Stimulated activated CD8-positive, alpha-beta memory T cell treated with anti-CD3 and anti-CD28 coated beads, Interleukin-7, amount 100 ng/mL, for 48 hours (primary cell): ENCODE results near the gene ELOVL3.

Source experiments
- DNase-seq, 2 donors: peaks; one replicate each; pipeline ENCODE4 v3.0.0-alpha.2; 2020; ENCODE audit warnings: low read depth in 1 of 2; ENCODE audit errors: extremely low read depth in 1 of 2

ELOVL3 gene

GRCh38 chr10:102222797-102223196 is 3.3 kb upstream of the ELOVL3 start:
- DNase-seq = no peak

DNA sequence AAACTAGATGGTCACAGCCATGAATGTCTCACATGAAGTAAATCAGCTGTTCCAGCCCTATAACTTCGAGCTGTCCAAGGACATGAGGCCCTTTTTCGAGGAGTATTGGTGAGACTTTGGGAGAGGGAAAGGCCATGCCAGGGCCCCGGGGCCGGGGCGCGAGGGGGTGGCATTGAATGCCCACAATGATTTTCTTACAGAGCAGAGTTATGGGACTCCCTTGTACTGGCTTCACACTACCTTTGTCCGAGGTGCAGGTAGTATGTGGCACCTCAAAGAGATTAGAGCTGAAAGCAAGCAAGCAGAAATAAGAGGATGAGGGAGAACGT is 407 bp downstream of the ELOVL3 start:
- DNase-seq = no peak

DNA sequence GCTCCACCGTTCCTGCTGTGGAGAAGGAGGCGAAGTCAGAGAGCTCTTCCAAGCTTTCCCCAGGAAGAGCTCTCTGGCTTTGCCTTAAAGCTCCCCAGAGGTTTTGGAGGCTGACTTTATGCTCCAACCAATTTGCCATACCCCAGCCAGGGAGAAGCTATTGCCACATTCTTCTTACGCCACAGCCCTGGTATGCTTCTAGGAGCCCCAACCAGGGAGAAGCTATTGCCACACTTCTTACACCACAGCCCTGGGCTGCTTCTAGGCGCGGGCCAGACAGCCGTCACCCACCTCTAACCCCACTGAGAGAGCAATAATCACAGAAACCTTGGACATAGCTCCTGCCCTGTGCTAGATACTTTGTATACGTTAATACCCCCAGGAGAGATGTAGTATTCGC is 951 bp downstream of the ELOVL3 start:
- DNase-seq = no peak

DNA sequence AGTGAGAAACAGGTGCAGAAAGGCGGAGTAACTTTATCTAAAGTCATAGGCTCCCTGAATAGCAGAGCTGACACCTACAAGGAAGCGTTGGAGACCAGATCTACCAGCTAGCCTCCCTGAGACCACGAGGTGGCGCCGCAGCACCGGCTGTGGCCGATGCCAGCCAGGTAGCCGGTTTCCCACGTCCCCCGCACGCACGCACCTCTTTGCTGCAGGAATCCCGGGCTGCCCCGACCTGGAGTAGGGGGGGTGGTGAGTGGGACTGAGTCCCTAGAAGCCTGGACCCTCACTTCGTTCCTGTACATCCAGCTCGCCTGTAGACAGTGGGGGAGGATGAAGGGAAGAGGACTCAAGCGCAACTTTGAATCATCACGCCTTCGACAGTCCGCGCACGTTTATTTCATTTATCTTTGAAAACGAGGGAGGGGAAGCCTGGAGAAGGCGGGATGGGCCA is 3.7 kb downstream of the ELOVL3 start:
- peak; percentile 62 to 71 for DNase-seq

DNA sequence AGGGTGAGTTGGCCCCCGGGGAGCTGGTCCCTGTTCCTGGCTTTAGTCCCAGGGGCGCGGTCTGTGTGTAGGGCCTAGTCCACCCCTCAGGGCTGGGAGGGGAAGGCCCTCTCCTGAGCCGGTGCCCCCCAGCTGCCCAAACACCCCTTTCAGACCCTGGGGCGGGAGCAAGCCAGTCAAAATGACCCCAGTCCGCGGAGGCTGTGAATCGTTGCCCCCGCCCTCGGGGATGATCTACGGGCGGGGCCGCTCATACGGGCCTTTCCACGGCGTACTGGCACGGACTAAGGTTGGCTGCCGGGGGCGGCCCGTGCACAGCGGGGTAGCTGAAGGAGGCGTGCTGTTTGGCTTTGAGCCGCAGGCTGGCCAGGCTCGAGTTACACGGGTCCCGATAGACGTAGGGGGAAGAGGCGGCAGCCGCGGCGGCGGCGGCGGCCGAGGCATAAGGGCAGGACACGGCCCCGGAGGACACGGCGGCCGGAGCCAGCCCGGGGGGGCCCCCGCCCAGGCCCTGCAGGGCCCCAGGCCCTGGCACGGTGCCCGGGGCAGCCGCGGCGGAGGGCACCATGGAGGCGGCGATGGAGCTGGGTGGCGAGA is 4.3 kb downstream of the ELOVL3 start:
- DNase-seq = no peak

DNA sequence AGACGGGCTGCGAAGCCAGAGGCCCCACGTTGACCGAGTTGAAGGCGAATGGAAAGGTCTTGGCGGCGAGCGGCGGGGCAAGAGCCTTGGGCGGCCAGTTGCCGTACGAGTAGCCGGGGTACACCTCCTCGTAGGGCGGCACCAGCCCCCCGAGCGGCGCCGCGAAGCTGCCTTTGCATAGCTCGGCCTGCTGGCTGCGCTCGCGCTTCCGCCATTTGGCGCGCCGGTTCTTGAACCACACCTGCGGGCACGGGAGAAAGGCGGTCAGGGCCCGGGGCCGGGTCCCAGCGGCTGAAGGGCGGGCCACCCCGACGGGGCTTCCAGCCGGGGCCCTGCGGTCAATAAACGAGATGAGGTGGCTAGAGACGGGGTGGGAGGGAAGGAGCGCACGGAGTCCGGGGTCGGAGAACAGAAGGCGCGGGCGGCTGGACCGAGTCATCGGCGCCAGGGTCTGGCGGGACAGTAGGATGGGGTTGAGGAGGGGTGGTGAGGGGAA is 4.8 kb downstream of the ELOVL3 start:
- peak in 1 of 2 donors; percentile 10 for DNase-seq

- peak; percentile 55 to 57 for DNase-seq
Measured at GRCh38 chr10:102231357-102232318, 5.5 kb downstream of the ELOVL3 start.

- DNase-seq = no peak
Measured at GRCh38 chr10:102233997-102234396, 7.9 kb downstream of the ELOVL3 start.

DNA sequence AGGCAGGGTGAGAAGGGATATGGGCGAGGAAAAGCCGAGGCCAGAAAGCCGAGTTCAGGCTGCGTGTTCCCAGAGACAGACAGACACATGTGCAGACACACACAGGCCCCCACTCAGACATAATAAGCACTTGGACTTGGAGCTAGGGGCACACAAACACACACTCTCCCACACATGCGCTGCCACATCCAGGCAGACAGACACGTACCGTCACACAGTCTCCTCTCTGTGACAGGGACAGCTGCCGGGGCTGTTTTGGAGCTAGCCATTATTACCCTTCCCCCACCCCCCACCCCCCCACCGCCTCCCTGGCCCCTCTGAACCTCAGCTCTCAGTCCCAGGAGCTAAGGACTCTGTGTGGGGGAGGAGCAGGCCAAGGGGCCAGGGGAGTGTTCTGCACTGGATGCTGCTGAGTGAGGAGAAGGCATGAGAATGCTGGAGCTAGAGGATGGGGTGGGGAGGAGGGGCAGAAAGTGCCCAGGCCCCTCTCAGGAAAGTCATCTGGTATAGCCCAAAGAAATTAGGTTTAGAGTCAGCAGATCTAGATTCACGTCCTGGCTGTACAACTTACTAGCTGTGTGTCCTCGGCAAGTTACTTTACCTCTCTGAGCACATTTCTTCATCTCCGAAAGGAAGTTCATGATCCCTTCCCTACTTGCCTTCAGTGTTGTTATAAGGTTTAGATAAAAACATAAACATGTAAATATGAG is 8.9 kb downstream of the ELOVL3 start:
- no peak for DNase-seq

GRCh38 chr10:102235598-102235920 is 9.5 kb downstream of the ELOVL3 start:
- DNase-seq = no peak

GRCh38 chr10:102236006-102236405 is 9.9 kb downstream of the ELOVL3 start:
- no peak for DNase-seq

DNA sequence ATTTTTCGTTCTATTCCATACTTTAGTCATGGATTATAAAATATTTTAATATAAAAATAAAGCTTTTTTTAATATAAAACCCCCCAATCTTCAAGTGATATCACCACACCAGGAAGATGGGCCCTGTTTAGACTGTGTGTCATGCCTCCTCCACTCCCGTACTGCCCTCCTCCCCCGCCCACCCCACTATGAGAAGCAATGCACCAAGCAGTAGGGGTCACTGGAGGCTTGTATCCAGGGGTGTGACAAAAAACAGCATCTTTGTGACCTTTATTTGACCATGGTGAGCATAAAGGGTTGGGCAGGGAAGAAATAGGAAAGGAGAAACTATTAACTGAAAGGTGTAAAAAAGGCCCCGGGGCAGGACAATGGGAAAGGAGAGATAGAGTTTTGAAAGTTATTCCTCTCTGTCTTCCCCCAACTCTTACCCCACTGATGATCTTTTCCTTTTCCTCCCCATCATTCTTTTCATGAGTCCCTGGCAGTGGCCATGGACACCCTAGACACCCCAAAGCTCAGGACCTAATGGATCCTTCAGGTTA is 11.7 kb downstream of the ELOVL3 start:
- DNase-seq = no peak

- DNase-seq = no peak
Measured at GRCh38 chr10:102240467-102241031, 14.4 kb downstream of the ELOVL3 start.

- DNase-seq = no peak
Measured at GRCh38 chr10:102241032-102241443, 14.9 kb downstream of the ELOVL3 start.

GRCh38 chr10:102241444-102242117 is 15.5 kb downstream of the ELOVL3 start, which contains the start of gene PITX3:
TSS of gene PITX3 (minus strand) at chr10:102241512. CDS start at chr10:102232080, 9,432 bp downstream.
- DNase-seq = peak; percentile 77 to 85

GRCh38 chr10:102242118-102242485 is 16.0 kb downstream of the ELOVL3 start:
- DNase-seq = no peak

DNA sequence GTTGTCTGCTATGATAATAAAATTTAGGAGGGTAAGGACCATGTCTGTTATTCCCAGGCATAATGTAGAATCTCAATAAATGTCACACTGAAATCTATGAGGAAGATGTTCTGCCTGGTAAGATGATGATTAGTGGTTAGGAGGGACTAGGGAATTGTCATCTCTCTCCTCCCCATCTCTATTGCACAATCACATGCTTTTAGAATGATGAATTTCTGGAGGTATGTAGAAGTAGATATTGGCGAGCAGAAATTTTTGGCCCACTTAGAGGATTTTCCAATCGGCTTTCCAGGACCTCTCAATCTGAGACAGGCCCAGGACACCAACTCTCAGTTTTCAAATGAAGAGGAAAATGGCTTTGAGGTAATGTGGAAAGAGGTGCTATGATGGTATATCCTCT is 17.2 kb downstream of the ELOVL3 start:
- no peak for DNase-seq

DNA sequence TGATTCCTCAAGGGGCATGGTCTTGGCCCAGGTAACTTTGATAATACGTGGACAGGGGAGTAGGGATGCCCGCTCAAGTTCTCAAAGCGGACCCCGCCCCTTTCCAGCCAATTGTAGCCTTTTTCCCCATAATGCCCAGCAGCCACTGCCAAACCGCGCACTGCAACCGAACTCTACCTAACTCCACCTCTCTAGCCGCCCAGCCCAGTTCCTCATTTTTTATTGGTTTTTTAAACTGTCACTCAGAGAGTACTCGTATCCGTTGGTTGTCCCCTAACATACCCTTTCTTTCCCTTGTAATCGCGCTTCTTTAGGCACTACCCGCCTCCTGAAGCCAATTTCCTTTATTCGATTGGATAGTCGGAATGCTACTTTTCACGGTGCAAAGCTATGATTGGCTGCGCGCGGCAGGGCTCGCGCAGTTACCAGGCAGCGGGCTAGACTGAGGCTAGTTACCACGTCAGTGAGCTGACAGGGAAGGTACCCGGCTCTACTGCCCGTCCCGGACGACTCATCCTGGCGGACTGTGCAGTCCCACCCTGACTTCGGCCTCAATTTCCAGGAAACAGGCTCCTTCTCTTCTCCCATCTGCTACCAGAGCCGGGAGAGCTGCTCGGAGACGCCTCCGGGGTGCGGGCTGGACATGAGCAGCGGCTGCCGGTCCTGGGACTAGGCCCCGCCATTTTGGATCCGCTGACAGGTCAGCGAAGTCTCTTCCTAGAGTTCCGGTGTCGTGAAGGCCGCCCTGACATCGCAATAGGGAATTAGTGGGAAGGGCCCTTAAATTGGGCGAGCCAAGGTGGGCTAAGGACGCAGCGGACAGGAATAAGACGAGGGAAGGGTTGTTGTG is 19.2 kb downstream of the ELOVL3 start, which contains the start of gene GBF1:
TSS of gene GBF1 (plus strand) at position 451 of the 850 bp plus-strand sequence. CDS start 13,407 bp downstream, outside the sequence.
- DNase-seq = peak; percentile 77 to 86

- no peak for DNase-seq
Measured at GRCh38 chr10:102245932-102246251, 19.8 kb downstream of the ELOVL3 start.
